GM23248 (cell line): Measurements from ENCODE around the gene TNS3.

Experiments
- EZH2 ChIP-seq: fragments of 200-600 bp; sonication (generic); IDR thresholded peaks from 2 replicates; pipeline ENCODE4 v1.6.1; 2018; ENCODE audit warnings: antibody characterized with exemption, mild to moderate bottlenecking; ENCODE audit not compliant: insufficient read depth, poor library complexity, severe bottlenecking
- EZH2phosphoT487 ChIP-seq: fragments of 200-600 bp; sonication (generic); IDR thresholded peaks from 2 replicates; pipeline ENCODE4 v1.6.1; 2018; ENCODE audit warnings: antibody characterized with exemption, moderate library complexity, mild to moderate bottlenecking, low read depth; ENCODE audit not compliant: insufficient read depth

DNA sequence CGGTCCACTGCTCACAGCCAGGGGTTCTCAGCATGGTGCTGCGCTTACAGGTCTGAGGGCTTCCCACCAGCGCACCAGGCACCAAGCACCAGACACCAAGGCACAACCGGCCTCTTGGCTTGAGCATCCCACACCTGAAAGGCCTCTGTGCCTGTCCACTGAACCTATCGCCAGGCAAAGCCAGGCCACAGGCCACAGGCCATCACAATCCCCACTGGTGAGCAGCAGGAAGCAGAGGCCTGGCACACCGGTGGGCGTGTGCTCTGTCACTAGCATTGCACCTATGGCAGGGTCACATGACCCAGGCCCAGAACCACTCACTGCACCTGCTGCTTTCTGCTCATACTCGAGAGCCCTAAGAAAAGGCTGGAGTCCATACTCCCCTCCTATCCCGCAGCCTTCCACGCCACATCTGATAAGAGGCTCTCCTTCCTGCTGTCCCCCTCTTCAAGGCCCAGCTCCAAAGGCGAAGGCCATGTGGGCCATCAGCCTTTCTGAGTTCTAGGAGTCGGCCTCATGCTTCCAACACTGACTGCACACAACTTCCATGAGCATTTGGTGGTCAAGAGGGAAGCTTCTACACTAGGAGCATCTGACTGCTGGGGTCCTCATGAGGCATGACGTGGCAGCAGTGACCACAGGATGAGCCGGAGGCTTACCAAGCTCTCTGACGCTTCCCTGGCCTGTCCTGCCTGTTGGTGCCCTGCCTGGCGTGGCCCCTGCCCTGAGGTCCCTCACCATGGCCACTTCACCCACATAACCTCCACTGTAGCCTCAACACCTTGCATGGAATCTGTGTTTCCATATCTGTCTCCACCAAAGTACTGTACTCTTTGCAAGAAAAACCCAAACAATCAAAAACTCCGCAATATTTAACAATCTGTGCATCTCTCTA lies 166.3 kb downstream of the TNS3 start:
- TF ChIP-seq EZH2phosphoT487 (no peak), EZH2 (no peak)
